ENCODE results near the gene DCC. TPM values are rescaled to one million over a fixed set of nuclear protein-coding genes. Genes with fewer than 3 reads are reported as not detected.

The DCC gene
- total RNA-seq, 1 experiment from 2014 or later, result not detected

- no peak overlapping the region for H3K4me3 ChIP-seq (ENCODE audit: low read length)
- H3K9me2 ChIP-seq (replicated peaks; ENCODE audit: low read length), result no peaks in the 10 kb centered on the region
- intact Hi-C loops (cut with micrococcal nuclease), result no loop called here
- H3K4me1 ChIP-seq (ENCODE audit: insufficient read depth, low read length), result no peaks in the 10 kb centered on the region
- ATAC-seq (no peak), DNase-seq (no peak)
- H3K27me3 ChIP-seq (ENCODE audit: low read length), result 0 out of 2 replicates have a peak, but pooled peaks cover 8% of the 10 kb centered on the region
- H4K20me1 ChIP-seq (ENCODE audit: low read length), result no peaks in the 10 kb centered on the region
- POLR2A ChIA-PET (ENCODE audit: unreplicated experiment), result interaction anchor here (0.6 kb wide), 1 partner anchor 10 kb away, joined by 4 read pairs; no protein-coding TSS in a partner anchor
- H3K36me3 ChIP-seq (ENCODE audit: low read depth, low read length), result no peaks in the 10 kb centered on the region
- no peak overlapping the region for H3K4me2 ChIP-seq (ENCODE audit: low read length)
- CTCF ChIA-PET, result no interaction called here
- no peak overlapping the region for H3K9ac ChIP-seq (ENCODE audit: low read length)
- no peaks in the 10 kb centered on the region for H3K79me2 ChIP-seq (ENCODE audit: low read length)
- no peak overlapping the region for H3K27ac ChIP-seq (ENCODE audit: low read length)
- H2AFZ ChIP-seq (ENCODE audit: low read length), result no peak overlapping the region
- no peak for TF ChIP-seq EZH2 (IDR thresholded peaks at IDR 0.05; ENCODE audit: low read length, unreplicated experiment)
- TF ChIP-seq, protein P1, sequence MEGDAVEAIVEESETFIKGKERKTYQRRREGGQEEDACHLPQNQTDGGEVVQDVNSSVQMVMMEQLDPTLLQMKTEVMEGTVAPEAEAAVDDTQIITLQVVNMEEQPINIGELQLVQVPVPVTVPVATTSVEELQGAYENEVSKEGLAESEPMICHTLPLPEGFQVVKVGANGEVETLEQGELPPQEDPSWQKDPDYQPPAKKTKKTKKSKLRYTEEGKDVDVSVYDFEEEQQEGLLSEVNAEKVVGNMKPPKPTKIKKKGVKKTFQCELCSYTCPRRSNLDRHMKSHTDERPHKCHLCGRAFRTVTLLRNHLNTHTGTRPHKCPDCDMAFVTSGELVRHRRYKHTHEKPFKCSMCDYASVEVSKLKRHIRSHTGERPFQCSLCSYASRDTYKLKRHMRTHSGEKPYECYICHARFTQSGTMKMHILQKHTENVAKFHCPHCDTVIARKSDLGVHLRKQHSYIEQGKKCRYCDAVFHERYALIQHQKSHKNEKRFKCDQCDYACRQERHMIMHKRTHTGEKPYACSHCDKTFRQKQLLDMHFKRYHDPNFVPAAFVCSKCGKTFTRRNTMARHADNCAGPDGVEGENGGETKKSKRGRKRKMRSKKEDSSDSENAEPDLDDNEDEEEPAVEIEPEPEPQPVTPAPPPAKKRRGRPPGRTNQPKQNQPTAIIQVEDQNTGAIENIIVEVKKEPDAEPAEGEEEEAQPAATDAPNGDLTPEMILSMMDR (conservative IDR thresholded peaks at IDR 0.05; ENCODE audit: low read depth, low read length), result no peak
- no peak for TF ChIP-seq EZH2phosphoT487 (IDR thresholded peaks at IDR 0.05; ENCODE audit: borderline replicate concordance, low read length)
- H3K9me3 ChIP-seq (ENCODE audit: low read length), result no peaks in the 10 kb centered on the region
- BruUV-seq (replicated peaks), result no TSS peak
- no peaks in the 10 kb centered on the region for H3F3A ChIP-seq (ENCODE audit: low read length, unreplicated experiment)
These were observed 338.6 kb downstream of the DCC start for GRCh38 chr18:52678551-52678950.

- no peaks in the 10 kb centered on the region for H3K36me3 ChIP-seq (ENCODE audit: low read depth, low read length)
- no peak overlapping the region for H3K4me2 ChIP-seq (ENCODE audit: low read length)
- DNase-seq, result no peak
- H3K9me2 ChIP-seq (replicated peaks; ENCODE audit: low read length), result no peaks in the 10 kb centered on the region
- H3K9ac ChIP-seq (ENCODE audit: low read length), result no peak overlapping the region
- no peak overlapping the region for H2AFZ ChIP-seq (ENCODE audit: low read length)
- H3K4me3 ChIP-seq (ENCODE audit: low read length), result no peak overlapping the region
- intact Hi-C loops (cut with micrococcal nuclease), result no loop called here
- no peaks in the 10 kb centered on the region for H3K9me3 ChIP-seq (ENCODE audit: low read length)
- TF ChIP-seq EZH2phosphoT487 (IDR thresholded peaks at IDR 0.05; ENCODE audit: borderline replicate concordance, low read length) (no peak), EZH2 (IDR thresholded peaks at IDR 0.05; ENCODE audit: low read length, unreplicated experiment) (no peak)
- TF ChIP-seq, protein P1 (conservative IDR thresholded peaks at IDR 0.05; ENCODE audit: low read depth, low read length), result no peak
- no peaks in the 10 kb centered on the region for H3K79me2 ChIP-seq (ENCODE audit: low read length)
- ATAC-seq, result no peak
- H4K20me1 ChIP-seq (ENCODE audit: low read length), result no peaks in the 10 kb centered on the region
- CTCF ChIA-PET, result no interaction called here
- BruUV-seq (replicated peaks), result no TSS peak
- H3K27me3 ChIP-seq (ENCODE audit: low read length), result 0 out of 2 replicates have a peak, but pooled peaks cover 8% of the 10 kb centered on the region
- H3F3A ChIP-seq (ENCODE audit: low read length, unreplicated experiment), result no peaks in the 10 kb centered on the region
- H3K27ac ChIP-seq (ENCODE audit: low read length), result no peak overlapping the region
- POLR2A ChIA-PET (ENCODE audit: unreplicated experiment), result no interaction called here
- H3K4me1 ChIP-seq (ENCODE audit: insufficient read depth, low read length), result no peaks in the 10 kb centered on the region
These were observed 339.4 kb downstream of the DCC start for GRCh38 chr18:52679354-52679753.

GRCh38 chr18:52682260-52682659, 342.3 kb downstream of the DCC start:
- TF ChIP-seq EZH2 (IDR thresholded peaks at IDR 0.05; ENCODE audit: low read length, unreplicated experiment), result no peak
- no peak for TF ChIP-seq EZH2phosphoT487 (IDR thresholded peaks at IDR 0.05; ENCODE audit: borderline replicate concordance, low read length)
- TF ChIP-seq, protein P1 (conservative IDR thresholded peaks at IDR 0.05; ENCODE audit: low read depth, low read length), result no peak
- no peak for DNase-seq
- POLR2A ChIA-PET (ENCODE audit: unreplicated experiment), result no interaction called here
- ATAC-seq, result no peak
- Histone ChIP-seq H2AFZ (ENCODE audit: low read length) (no peak overlapping the region), H3K4me1 (ENCODE audit: insufficient read depth, low read length) (no peaks in the 10 kb centered on the region), H3K4me3 (ENCODE audit: low read length) (no peak overlapping the region), H3K27me3 (ENCODE audit: low read length) (0 out of 2 replicates have a peak, but pooled peaks cover 8% of the 10 kb centered on the region), H4K20me1 (ENCODE audit: low read length) (no peaks in the 10 kb centered on the region), H3K79me2 (ENCODE audit: low read length) (no peaks in the 10 kb centered on the region), H3K27ac (ENCODE audit: low read length) (no peak overlapping the region), H3K4me2 (ENCODE audit: low read length) (no peak overlapping the region), H3K9me2 (replicated peaks; ENCODE audit: low read length) (no peaks in the 10 kb centered on the region), H3F3A (ENCODE audit: low read length, unreplicated experiment) (no peaks in the 10 kb centered on the region), H3K36me3 (ENCODE audit: low read depth, low read length) (no peaks in the 10 kb centered on the region), H3K9me3 (ENCODE audit: low read length) (no peaks in the 10 kb centered on the region), H3K9ac (ENCODE audit: low read length) (no peak overlapping the region)
- CTCF ChIA-PET, result no interaction called here
- BruUV-seq (replicated peaks), result no TSS peak
- intact Hi-C loops (cut with micrococcal nuclease), result no loop called here

Data from PC-3 (cell line).